Neural cell (in vitro differentiated cells): ENCODE measurements around the gene IL1A. TPM values are rescaled to one million over a fixed set of nuclear protein-coding genes. Genes with fewer than 3 reads are reported as not detected.

ENCODE experiments used
- H2AFZ ChIP-seq: fragments of 200-600, 300-800 bp; sonication (generic), shearing (Covaris generic); 2 replicates; pipeline ENCODE4 v1.6.0; 2014; ENCODE audit warnings: low read depth, mild to moderate bottlenecking, antibody characterized with exemption, low read length, moderate library complexity
- H3F3A ChIP-seq: fragments of 200-600 bp; shearing (Covaris generic); 2 replicates; pipeline ENCODE4 v1.6.1; 2016; ENCODE audit warnings: mild to moderate bottlenecking, moderate library complexity, mixed read lengths, antibody characterized with exemption, low read length; ENCODE audit not compliant: insufficient read depth, poor library complexity, severe bottlenecking
- H3K27ac ChIP-seq: fragments of 200-600, 300-800 bp; sonication (generic), shearing (Covaris generic); 2 replicates; pipeline ENCODE4 v1.5.1; 2014; ENCODE audit warnings: mild to moderate bottlenecking, low read length, moderate library complexity
- H3K27me3 ChIP-seq: fragments of 300-800, 200-600 bp; sonication (generic), shearing (Covaris generic); 2 replicates; pipeline ENCODE4 v1.6.0; 2014; ENCODE audit warnings: mild to moderate bottlenecking, low read depth, low read length, moderate library complexity; ENCODE audit not compliant: insufficient read depth
- H3K36me3 ChIP-seq: fragments of 300-800, 200-600 bp; sonication (generic), shearing (Covaris generic); 2 replicates; pipeline ENCODE4 v1.5.1; 2014; ENCODE audit warnings: mild to moderate bottlenecking, antibody characterized with exemption, low read length, moderate library complexity; ENCODE audit not compliant: insufficient read depth
- H3K4me2 ChIP-seq: fragments of 300-800, 200-600 bp; sonication (generic), shearing (Covaris generic); 2 replicates; pipeline ENCODE4 v1.6.0; 2014; ENCODE audit warnings: mild to moderate bottlenecking, low read length
- H3K4me3 ChIP-seq: fragments of 300-800, 200-600 bp; sonication (generic), shearing (Covaris generic); 2 replicates; pipeline ENCODE4 v1.5.1; 2014; ENCODE audit warnings: mild to moderate bottlenecking, low read length, moderate library complexity
- H3K79me2 ChIP-seq: fragments of 200-600 bp; shearing (Covaris generic); replicated peaks from 2 replicates; pipeline ENCODE4 v1.6.0; 2014; ENCODE audit warnings: mild to moderate bottlenecking, low read length, moderate library complexity; ENCODE audit not compliant: insufficient read depth
- H3K9ac ChIP-seq: fragments of 300-800, 200-600 bp; sonication (generic), shearing (Covaris generic); 2 replicates; pipeline ENCODE4 v1.6.1; 2016; ENCODE audit warnings: mild to moderate bottlenecking, low read length, mixed read lengths
- H3K9me2 ChIP-seq: fragments of 200-600 bp; shearing (Covaris generic); 2 replicates; pipeline ENCODE4 v1.6.1; 2016; ENCODE audit warnings: mild to moderate bottlenecking, low read length, mixed read lengths; ENCODE audit not compliant: insufficient read depth
- H3K9me3 ChIP-seq: fragments of 200-600, 300-800 bp; sonication (generic), shearing (Covaris generic); 2 replicates; pipeline ENCODE4 v1.6.1; 2016; ENCODE audit warnings: mild to moderate bottlenecking, mixed run types, low read length, moderate library complexity, mixed read lengths
- H4K20me1 ChIP-seq: fragments of 200-600 bp; shearing (Covaris generic); 2 replicates; pipeline ENCODE4 v1.6.1; 2016; ENCODE audit warnings: mild to moderate bottlenecking, mixed run types; ENCODE audit not compliant: insufficient read depth
- EP300 ChIP-seq: fragments of 450-650 bp; conservative IDR thresholded peaks from 2 replicates; pipeline ENCODE4 v1.6.1; 2014; ENCODE audit warnings: antibody characterized with exemption, mild to moderate bottlenecking, moderate library complexity; ENCODE audit not compliant: poor library complexity, severe bottlenecking
- EZH2 ChIP-seq: fragments of 200-600, 300-800 bp; shearing (Covaris generic), sonication (generic); IDR thresholded peaks from 2 replicates; pipeline ENCODE4 v1.6.1; 2014; ENCODE audit warnings: antibody characterized with exemption, low read length, borderline replicate concordance, mild to moderate bottlenecking; ENCODE audit not compliant: insufficient read depth, poor library complexity, severe bottlenecking
- MXI1 ChIP-seq: fragments of 450-650 bp; conservative IDR thresholded peaks from 2 replicates; pipeline ENCODE4 v1.6.1; 2014; ENCODE audit warnings: antibody characterized with exemption, mild to moderate bottlenecking; ENCODE audit not compliant: poor library complexity, severe bottlenecking
- POLR2AphosphoS5 ChIP-seq: IDR thresholded peaks from 2 replicates; pipeline ENCODE4 v1.6.1; 2012
- RAD21 ChIP-seq: fragments of 450-650 bp; conservative IDR thresholded peaks from 2 replicates; pipeline ENCODE4 v1.6.1; 2014; ENCODE audit warnings: antibody characterized with exemption, mild to moderate bottlenecking, moderate library complexity
- REST ChIP-seq: IDR thresholded peaks from 2 replicates; pipeline ENCODE4 v1.6.1; 2012; ENCODE audit warnings: borderline replicate concordance
- SMC3 ChIP-seq: fragments of 450-650 bp; conservative IDR thresholded peaks from 2 replicates; pipeline ENCODE4 v1.6.1; 2014; ENCODE audit warnings: antibody characterized with exemption, mild to moderate bottlenecking, moderate library complexity; ENCODE audit not compliant: poor library complexity
- TAF1 ChIP-seq: IDR thresholded peaks from 2 replicates; pipeline ENCODE4 v1.6.1; 2012; ENCODE audit warnings: low read depth
- polyA plus RNA-seq: library from polyadenylated mRNA; depleted of rRNA; stranded (reverse); fragments of >200 nt; gene quantifications from 2 replicates; pipeline ENCODE4 v1.2.3, GENCODE V29; 2014
- TF ChIP-seq, protein P1 (sequence below): fragments of 450-650 bp; IDR thresholded peaks from 2 replicates; pipeline ENCODE4 v1.5.1; 2014; ENCODE audit warnings: antibody characterized with exemption, mild to moderate bottlenecking, moderate library complexity; ENCODE audit not compliant: poor library complexity, severe bottlenecking

IL1A gene
- polyA plus RNA-seq, 1 donor from 2014 or later: 0.14 TPM

- H3K4me3 ChIP-seq: no peak overlapping the region
Observed at GRCh38 chr2:112832841-112833638, 48.7 kb upstream of the IL1A start.

More at GRCh38 chr2:112832841-112833638, 48.7 kb upstream of the IL1A start:
- Histone ChIP-seq H3K27me3 (no peaks in the 10 kb centered on the region), H3K36me3 (no peaks in the 10 kb centered on the region), H3K4me2 (no peak overlapping the region), H3F3A (no peaks in the 10 kb centered on the region), H3K9ac (no peak overlapping the region), H4K20me1 (no peaks in the 10 kb centered on the region), H2AFZ (no peak overlapping the region), H3K9me2 (no peaks in the 10 kb centered on the region), H3K27ac (no peak overlapping the region), H3K79me2 (no peaks in the 10 kb centered on the region), H3K9me3 (no peaks in the 10 kb centered on the region)
- TF ChIP-seq SMC3 (no peak), EP300 (no peak), TAF1 (no peak), MXI1 (no peak), POLR2AphosphoS5 (no peak), RAD21 (no peak), REST (no peak), EZH2 (no peak)
- TF ChIP-seq, protein P1, sequence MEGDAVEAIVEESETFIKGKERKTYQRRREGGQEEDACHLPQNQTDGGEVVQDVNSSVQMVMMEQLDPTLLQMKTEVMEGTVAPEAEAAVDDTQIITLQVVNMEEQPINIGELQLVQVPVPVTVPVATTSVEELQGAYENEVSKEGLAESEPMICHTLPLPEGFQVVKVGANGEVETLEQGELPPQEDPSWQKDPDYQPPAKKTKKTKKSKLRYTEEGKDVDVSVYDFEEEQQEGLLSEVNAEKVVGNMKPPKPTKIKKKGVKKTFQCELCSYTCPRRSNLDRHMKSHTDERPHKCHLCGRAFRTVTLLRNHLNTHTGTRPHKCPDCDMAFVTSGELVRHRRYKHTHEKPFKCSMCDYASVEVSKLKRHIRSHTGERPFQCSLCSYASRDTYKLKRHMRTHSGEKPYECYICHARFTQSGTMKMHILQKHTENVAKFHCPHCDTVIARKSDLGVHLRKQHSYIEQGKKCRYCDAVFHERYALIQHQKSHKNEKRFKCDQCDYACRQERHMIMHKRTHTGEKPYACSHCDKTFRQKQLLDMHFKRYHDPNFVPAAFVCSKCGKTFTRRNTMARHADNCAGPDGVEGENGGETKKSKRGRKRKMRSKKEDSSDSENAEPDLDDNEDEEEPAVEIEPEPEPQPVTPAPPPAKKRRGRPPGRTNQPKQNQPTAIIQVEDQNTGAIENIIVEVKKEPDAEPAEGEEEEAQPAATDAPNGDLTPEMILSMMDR: no peak
